CD14-positive monocyte (primary cell): ENCODE results near the gene BAAT. TPM values are rescaled to one million over a fixed set of nuclear protein-coding genes. Genes with fewer than 3 reads are reported as not detected.

Source experiments
- DNase-seq, 3 donors: peaks; one replicate each; pipeline ENCODE4 v3.0.0-alpha.2; 2011 to 2022
- H2AFZ ChIP-seq: 2 replicates; pipeline ENCODE4 v1.6.0; 2012; ENCODE audit warnings: mild to moderate bottlenecking, low read depth, low read length, inconsistent platforms; ENCODE audit not compliant: insufficient read depth, poor library complexity, severe bottlenecking
- H3K27ac ChIP-seq, 2 donors: 1 replicate in 1 of 2; 2 replicates in 1 of 2; pipeline ENCODE4 v1.5.1; 2012 to 2013; ENCODE audit warnings: low read length in 2 of 2, control low read depth in 1 of 2, inconsistent platforms in 1 of 2, low read depth in 1 of 2, mild to moderate bottlenecking in 1 of 2
- H3K27me3 ChIP-seq, 2 donors: one replicate each; pipeline versions ENCODE4 v1.6.0 to v1.6.1; 2011 to 2013; ENCODE audit warnings: low read length in 2 of 2; ENCODE audit not compliant: control insufficient read depth in 2 of 2, insufficient read depth in 2 of 2
- H3K36me3 ChIP-seq, 2 donors: replicated peaks in 1 of 2; 1 replicate in 1 of 2; 2 replicates in 1 of 2; pipeline versions ENCODE4 v1.5.1 to v1.6.1; 2012 to 2013; ENCODE audit warnings: low read length in 2 of 2, control low read depth in 1 of 2, inconsistent platforms in 1 of 2, mild to moderate bottlenecking in 1 of 2; ENCODE audit not compliant: insufficient read depth in 2 of 2, control insufficient read depth in 1 of 2
- H3K4me1 ChIP-seq, 2 donors: 1 replicate in 1 of 2; 2 replicates in 1 of 2; pipeline versions ENCODE4 v1.5.1 to v1.6.1; 2012 to 2013; ENCODE audit warnings: low read length in 2 of 2, control low read depth in 1 of 2, inconsistent platforms in 1 of 2, mild to moderate bottlenecking in 1 of 2, moderate library complexity in 1 of 2; ENCODE audit not compliant: insufficient read depth in 2 of 2, control insufficient read depth in 1 of 2
- H3K4me2 ChIP-seq: replicated peaks from 2 replicates; pipeline ENCODE3; 2012; ENCODE audit warnings: low read length, moderate library complexity, mild to moderate bottlenecking; ENCODE audit not compliant: poor library complexity, severe bottlenecking; ENCODE audit errors: extremely low read depth
- H3K4me3 ChIP-seq, 3 experiments: fragments of 200-600 bp in 1 of 3; sonication (generic) in 1 of 3; replicated peaks in 1 of 3; 1 replicate in 2 of 3; 2 replicates in 1 of 3; pipeline ENCODE4 v1.5.1; 2011 to 2013; ENCODE audit warnings: low read length in 3 of 3, mild to moderate bottlenecking in 3 of 3, control low read depth in 2 of 3, low read depth in 2 of 3, inconsistent platforms in 1 of 3, moderate library complexity in 1 of 3
- H3K79me2 ChIP-seq: 2 replicates; pipeline ENCODE4 v1.6.0; 2012; ENCODE audit warnings: mild to moderate bottlenecking, control low read depth, inconsistent platforms, low read length, moderate library complexity; ENCODE audit not compliant: insufficient read depth
- H3K9ac ChIP-seq: 2 replicates; pipeline ENCODE4 v1.6.0; 2017; ENCODE audit warnings: low read length, mild to moderate bottlenecking; ENCODE audit not compliant: insufficient read depth, poor library complexity, severe bottlenecking
- H3K9me3 ChIP-seq, 2 donors: replicated peaks in 1 of 2; 1 replicate in 1 of 2; 2 replicates in 1 of 2; pipeline versions ENCODE4 v1.5.1 to v1.6.1; 2012 to 2013; ENCODE audit warnings: low read length in 2 of 2, control low read depth in 1 of 2; ENCODE audit not compliant: control insufficient read depth in 1 of 2, insufficient read depth in 1 of 2
- H4K20me1 ChIP-seq: 2 replicates; pipeline ENCODE4 v1.6.0; 2012; ENCODE audit warnings: mild to moderate bottlenecking, low read length, control low read depth, moderate library complexity; ENCODE audit not compliant: insufficient read depth
- H3K27ac Mint-ChIP-seq, 7 donors: one replicate each; pipeline ENCODE4 v1.8.0; 2020; ENCODE audit warnings: mild to moderate bottlenecking in 7 of 7, mixed read lengths in 7 of 7, moderate library complexity in 6 of 7, inconsistent platforms in 2 of 7
- H3K27me3 Mint-ChIP-seq, 3 donors: one replicate each; pipeline ENCODE4 v1.8.0; 2021 to 2022; ENCODE audit warnings: low read depth in 3 of 3, mild to moderate bottlenecking in 3 of 3, mixed read lengths in 3 of 3, moderate library complexity in 3 of 3, inconsistent platforms in 1 of 3
- H3K36me3 Mint-ChIP-seq, 2 donors: one replicate each; pipeline ENCODE4 v1.8.0; 2020; ENCODE audit warnings: mixed read lengths in 2 of 2, inconsistent platforms in 1 of 2, mild to moderate bottlenecking in 1 of 2
- H3K4me1 Mint-ChIP-seq: one replicate; pipeline ENCODE4 v1.8.0; 2020; ENCODE audit warnings: mild to moderate bottlenecking, mixed read lengths
- H3K4me3 Mint-ChIP-seq, 2 donors: one replicate each; pipeline ENCODE4 v1.8.0; 2020; ENCODE audit warnings: mild to moderate bottlenecking in 2 of 2, mixed read lengths in 2 of 2, moderate library complexity in 1 of 2
- H3K9me3 Mint-ChIP-seq, 7 donors: one replicate each; pipeline ENCODE4 v1.8.0; 2020 to 2022; ENCODE audit warnings: mixed read lengths in 7 of 7, mild to moderate bottlenecking in 6 of 7, moderate library complexity in 6 of 7, inconsistent platforms in 2 of 7
- WGBS: methylation state at CpG from one replicate; pipeline ENCODE4 v1.1.5; 2013; ENCODE audit warnings: missing lambda C conversion rate; ENCODE audit not compliant: insufficient coverage; 5-methylcytosine and 5-hydroxymethylcytosine counted together
- intact Hi-C, 2 donors: fragments of 100-400 bp; cut with micrococcal nuclease; formaldehyde crosslinking; loops; one replicate each; pipeline versions ENCODE4 v1.15.0 to v1.15.1; 2023
- polyA plus RNA-seq, 3 donors: library from polyadenylated mRNA; depleted of rRNA in 1 of 3; unstranded in 2 of 3; stranded (reverse) in 1 of 3; fragments of 300-500 nt in 2 of 3; fragments of >200 nt in 1 of 3; fragmentation: Illumina TruSeq in 2 of 3; gene quantifications; 1 replicate in 2 of 3; 2 replicates in 1 of 3; pipeline ENCODE4 v1.2.3, GENCODE V29; 2012 to 2021
- TF ChIP-seq, protein P1 (sequence below): fragments of 200-600 bp; IDR thresholded peaks from one replicate; pipeline ENCODE4 v1.8.0; 2022; ENCODE audit warnings: antibody characterized with exemption, mild to moderate bottlenecking

BAAT gene
- polyA plus RNA-seq, 3 donors: not detected

DNA sequence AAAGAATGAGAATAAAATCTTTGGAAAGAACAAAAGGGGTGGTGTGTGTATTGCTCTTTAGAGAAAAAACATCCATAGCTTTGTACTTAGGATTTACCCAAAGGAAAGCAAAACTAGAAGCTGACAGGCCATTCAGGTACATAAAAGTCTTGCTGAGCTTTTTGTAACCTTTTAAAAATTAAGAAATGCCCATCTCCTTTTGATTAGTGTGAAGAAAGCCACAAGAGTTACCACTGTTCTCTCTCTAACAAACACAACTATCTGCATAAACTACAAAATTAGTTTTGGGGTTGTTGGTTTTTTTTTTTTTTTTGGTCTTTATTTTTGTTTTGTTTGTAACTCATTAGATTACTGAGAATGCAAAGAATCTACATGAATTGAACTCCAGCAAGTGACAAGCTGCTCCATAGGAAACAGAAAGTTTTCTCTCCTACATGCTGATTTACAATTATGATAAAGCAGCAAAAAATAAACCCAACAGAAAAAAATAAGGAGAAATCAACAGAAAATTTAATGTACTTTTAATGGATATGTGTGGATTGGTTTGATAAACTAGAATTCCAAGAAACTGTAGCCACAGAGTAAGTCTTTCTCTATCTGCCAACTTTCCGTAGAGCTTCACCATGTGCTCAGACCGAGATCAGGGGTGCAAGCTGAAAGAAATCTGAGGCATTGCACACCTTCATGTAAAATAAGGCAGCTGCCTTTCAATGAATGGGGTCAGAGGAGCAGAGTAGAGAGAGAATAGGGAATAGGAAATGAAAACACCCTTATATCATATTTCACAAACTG is 12.3 kb downstream of the BAAT start:
- Histone ChIP-seq H3K79me2 (no peaks in the 10 kb centered on the region), H3K4me1 (no peaks in the 10 kb centered on the region), H3K36me3 (no peaks in the 10 kb centered on the region), H3K9ac (no peak overlapping the region), H2AFZ (no peak overlapping the region), H3K4me2 (no peak overlapping the region), H3K27ac (no peak overlapping the region), H3K9me3 (no peaks in the 10 kb centered on the region), H3K27me3 (no peaks in the 10 kb centered on the region), H4K20me1 (no peaks in the 10 kb centered on the region), H3K4me3 (no peak overlapping the region)
- Mint-ChIP-seq H3K9me3 (peaks cover under 1 to 4% (median 2%) of the 10 kb centered on the region in 7 donors), H3K27me3 (peaks cover 0 to 4% (median 3%) of the 10 kb centered on the region in 3 donors), H3K36me3 (no peaks in the 10 kb centered on the region), H3K27ac (no peak overlapping the region), H3K4me3 (no peak overlapping the region), H3K4me1 (no peaks in the 10 kb centered on the region)
- DNase-seq: no peak
- WGBS: 53% methylated on average over 2 of the region's 2 CpGs
- intact Hi-C loops: no loop called here
- TF ChIP-seq, protein P1, sequence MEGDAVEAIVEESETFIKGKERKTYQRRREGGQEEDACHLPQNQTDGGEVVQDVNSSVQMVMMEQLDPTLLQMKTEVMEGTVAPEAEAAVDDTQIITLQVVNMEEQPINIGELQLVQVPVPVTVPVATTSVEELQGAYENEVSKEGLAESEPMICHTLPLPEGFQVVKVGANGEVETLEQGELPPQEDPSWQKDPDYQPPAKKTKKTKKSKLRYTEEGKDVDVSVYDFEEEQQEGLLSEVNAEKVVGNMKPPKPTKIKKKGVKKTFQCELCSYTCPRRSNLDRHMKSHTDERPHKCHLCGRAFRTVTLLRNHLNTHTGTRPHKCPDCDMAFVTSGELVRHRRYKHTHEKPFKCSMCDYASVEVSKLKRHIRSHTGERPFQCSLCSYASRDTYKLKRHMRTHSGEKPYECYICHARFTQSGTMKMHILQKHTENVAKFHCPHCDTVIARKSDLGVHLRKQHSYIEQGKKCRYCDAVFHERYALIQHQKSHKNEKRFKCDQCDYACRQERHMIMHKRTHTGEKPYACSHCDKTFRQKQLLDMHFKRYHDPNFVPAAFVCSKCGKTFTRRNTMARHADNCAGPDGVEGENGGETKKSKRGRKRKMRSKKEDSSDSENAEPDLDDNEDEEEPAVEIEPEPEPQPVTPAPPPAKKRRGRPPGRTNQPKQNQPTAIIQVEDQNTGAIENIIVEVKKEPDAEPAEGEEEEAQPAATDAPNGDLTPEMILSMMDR: no peak

GRCh38 chr9:101371813-101372212 is 13.0 kb downstream of the BAAT start:
- H3K9me3 Mint-ChIP-seq: peaks cover 0 to 4% (median 2%) of the 10 kb centered on the region in 7 donors

More at GRCh38 chr9:101371813-101372212, 13.0 kb downstream of the BAAT start:
- H3K27ac Mint-ChIP-seq: no peak overlapping the region
- no peaks in the 10 kb centered on the region for H3K4me1 Mint-ChIP-seq
- H3K36me3 Mint-ChIP-seq: no peaks in the 10 kb centered on the region
- Histone ChIP-seq H3K4me3 (no peak overlapping the region), H3K9ac (no peak overlapping the region), H3K27me3 (no peaks in the 10 kb centered on the region), H3K4me2 (no peak overlapping the region), H3K27ac (no peak overlapping the region), H4K20me1 (no peaks in the 10 kb centered on the region), H3K9me3 (no peaks in the 10 kb centered on the region), H3K79me2 (no peaks in the 10 kb centered on the region), H3K36me3 (no peaks in the 10 kb centered on the region), H3K4me1 (no peaks in the 10 kb centered on the region), H2AFZ (no peak overlapping the region)
- WGBS: no CpG with 5 or more reads among the region's 3 CpGs
- TF ChIP-seq, protein P1: no peak
- no peak for DNase-seq
- peaks cover 0 to 7% (median 3%) of the 10 kb centered on the region in 3 donors for H3K27me3 Mint-ChIP-seq
- intact Hi-C loops: no loop called here
- H3K4me3 Mint-ChIP-seq: no peak overlapping the region
